Glutamatergic neuron (in vitro differentiated cells): ENCODE data around the gene PGP. TPM values are rescaled to one million over a fixed set of nuclear protein-coding genes. Genes with fewer than 3 reads are reported as not detected.

Experiments
- DNase-seq: peaks from one replicate; pipeline ENCODE4 v3.0.0; 2022
- H3K27ac Mint-ChIP-seq: one replicate; pipeline ENCODE4 v1.8.0; 2020; ENCODE audit warnings: mild to moderate bottlenecking, mixed read lengths, inconsistent platforms; ENCODE audit not compliant: unreplicated experiment
- H3K27me3 Mint-ChIP-seq: one replicate; pipeline ENCODE4 v1.8.0; 2020; ENCODE audit warnings: mild to moderate bottlenecking, moderate library complexity, mixed read lengths, inconsistent platforms; ENCODE audit not compliant: unreplicated experiment
- H3K36me3 Mint-ChIP-seq: one replicate; pipeline ENCODE4 v1.8.0; 2020; ENCODE audit warnings: mild to moderate bottlenecking, mixed read lengths, inconsistent platforms; ENCODE audit not compliant: unreplicated experiment
- H3K4me1 Mint-ChIP-seq: one replicate; pipeline ENCODE4 v1.8.0; 2020; ENCODE audit warnings: mild to moderate bottlenecking, low read depth, mixed read lengths, inconsistent platforms; ENCODE audit not compliant: unreplicated experiment
- H3K4me3 Mint-ChIP-seq: one replicate; pipeline ENCODE4 v1.8.0; 2020; ENCODE audit warnings: mild to moderate bottlenecking, mixed read lengths, inconsistent platforms; ENCODE audit not compliant: unreplicated experiment
- H3K9me3 Mint-ChIP-seq: one replicate; pipeline ENCODE4 v1.8.0; 2020; ENCODE audit warnings: mild to moderate bottlenecking, moderate library complexity, mixed read lengths, inconsistent platforms; ENCODE audit not compliant: unreplicated experiment
- CTCF ChIP-seq: fragments of 200-600 bp; sonication (generic); IDR thresholded peaks from one replicate; pipeline ENCODE4 v1.5.0; 2021; ENCODE audit not compliant: partially characterized antibody, unreplicated experiment
- total RNA-seq: library from RNA; stranded (reverse); fragmentation: NEBNext Ultra II Directional; extraction: Animal tissue kit (Norgen Biotek cat#: 25700); gene quantifications from one replicate; pipeline ENCODE4 v1.2.1, GENCODE V29; 2021; ENCODE audit not compliant: unreplicated experiment

Gene PGP
- total RNA-seq, 1 donor from 2014 or later: 33.9 TPM

DNA sequence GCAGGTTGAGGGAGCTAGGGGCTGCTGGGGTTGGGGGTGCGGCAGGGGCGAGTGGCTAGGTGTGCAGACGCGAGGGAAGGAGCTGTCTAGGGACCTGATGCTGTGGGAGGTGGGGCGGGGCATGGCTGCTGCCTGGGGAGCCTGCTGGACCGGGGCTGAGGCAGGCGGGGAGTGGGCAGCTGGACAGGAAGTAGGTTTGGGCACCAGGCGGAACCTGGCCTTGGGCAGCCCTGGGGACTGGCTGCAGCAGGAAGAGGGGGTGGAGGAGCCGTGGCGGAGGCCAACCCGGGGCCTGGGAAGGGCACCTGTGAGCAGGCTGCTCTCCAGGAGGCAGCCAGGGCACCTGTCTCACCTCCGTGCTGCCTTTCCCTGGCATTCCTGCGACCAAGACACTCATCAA is 15.7 kb upstream of the PGP start:
- Mint-ChIP-seq H3K9me3 (peaks cover 6% of the 10 kb centered on the region), H3K27ac (peak overlapping the region; percentile 77), H3K4me1 (peaks cover 3% of the 10 kb centered on the region), H3K36me3 (no peaks in the 10 kb centered on the region), H3K27me3 (peaks cover 6% of the 10 kb centered on the region), H3K4me3 (no peak overlapping the region)
- DNase-seq: no peak
- TF ChIP-seq CTCF: no peak

DNA sequence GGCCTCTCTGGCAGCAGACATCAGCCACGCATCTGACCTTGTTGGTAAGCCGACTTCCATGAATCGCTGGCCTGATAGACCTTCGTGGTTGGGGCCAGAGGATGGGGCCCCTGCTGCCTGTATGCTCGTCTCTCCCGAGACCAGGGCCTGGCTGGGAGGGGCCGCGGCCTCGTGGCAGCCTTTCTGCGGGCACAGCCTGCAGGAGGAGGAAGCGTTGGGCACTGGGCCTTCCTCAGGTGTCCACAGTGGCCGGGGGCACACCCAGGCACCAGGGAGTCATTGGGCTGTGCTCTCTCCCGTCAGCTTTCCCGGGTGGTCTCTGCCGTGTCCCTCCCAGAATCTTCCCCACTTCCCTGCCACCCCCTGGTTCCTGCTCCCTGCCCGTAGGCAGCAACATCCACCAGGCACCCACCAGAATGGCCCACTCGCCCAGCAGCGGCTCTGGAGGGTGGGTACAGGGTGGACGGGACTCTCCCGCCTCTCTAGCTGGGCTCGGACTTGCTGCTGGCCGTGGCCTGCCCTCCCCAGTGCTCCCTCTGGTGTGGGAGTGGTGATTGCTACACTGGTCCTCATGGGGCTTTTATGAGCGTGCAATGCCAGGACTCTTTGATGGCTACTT is 15.1 kb upstream of the PGP start:
- Mint-ChIP-seq H3K27ac (peak overlapping the region; percentile 77), H3K9me3 (peaks cover 6% of the 10 kb centered on the region), H3K4me3 (no peak overlapping the region), H3K4me1 (peaks cover 3% of the 10 kb centered on the region), H3K27me3 (peaks cover 5% of the 10 kb centered on the region), H3K36me3 (no peaks in the 10 kb centered on the region)
- TF ChIP-seq CTCF: no peak
- DNase-seq: no peak

DNA sequence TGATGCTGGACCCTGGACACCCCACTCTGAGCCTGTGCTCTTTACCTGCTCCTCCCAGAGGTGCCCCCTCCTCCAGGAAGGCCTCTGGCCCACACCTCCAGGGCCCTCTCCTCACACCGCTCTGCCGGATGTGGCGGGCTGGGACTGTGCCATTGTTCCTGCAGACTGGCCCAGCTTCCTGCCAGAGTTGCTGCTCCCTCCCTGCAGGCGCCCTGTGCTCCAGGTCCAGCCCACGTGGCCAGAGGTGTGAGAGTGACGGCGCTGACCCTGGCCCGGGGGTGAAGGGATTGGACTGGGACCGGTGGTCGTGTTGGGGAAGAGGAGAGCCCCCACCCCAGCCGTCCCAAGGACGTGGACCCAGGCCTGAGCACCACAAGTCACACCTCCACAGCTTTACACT is 14.5 kb upstream of the PGP start:
- no peak for DNase-seq
- Mint-ChIP-seq H3K27me3 (peaks cover 8% of the 10 kb centered on the region), H3K27ac (no peak overlapping the region), H3K4me3 (no peak overlapping the region), H3K4me1 (peaks cover 3% of the 10 kb centered on the region), H3K36me3 (no peaks in the 10 kb centered on the region), H3K9me3 (peaks cover 9% of the 10 kb centered on the region)
- no peak for TF ChIP-seq CTCF

GRCh38 chr16:2228161-2228824 is 13.7 kb upstream of the PGP start:
- Mint-ChIP-seq H3K4me1 (peaks cover 3% of the 10 kb centered on the region), H3K9me3 (peaks cover 7% of the 10 kb centered on the region), H3K36me3 (no peaks in the 10 kb centered on the region), H3K4me3 (peak overlapping the region; percentile 57), H3K27ac (peak overlapping the region; percentile 81), H3K27me3 (peaks cover 9% of the 10 kb centered on the region)
- peak; percentile 72 for DNase-seq
- TF ChIP-seq CTCF: no peak

DNA sequence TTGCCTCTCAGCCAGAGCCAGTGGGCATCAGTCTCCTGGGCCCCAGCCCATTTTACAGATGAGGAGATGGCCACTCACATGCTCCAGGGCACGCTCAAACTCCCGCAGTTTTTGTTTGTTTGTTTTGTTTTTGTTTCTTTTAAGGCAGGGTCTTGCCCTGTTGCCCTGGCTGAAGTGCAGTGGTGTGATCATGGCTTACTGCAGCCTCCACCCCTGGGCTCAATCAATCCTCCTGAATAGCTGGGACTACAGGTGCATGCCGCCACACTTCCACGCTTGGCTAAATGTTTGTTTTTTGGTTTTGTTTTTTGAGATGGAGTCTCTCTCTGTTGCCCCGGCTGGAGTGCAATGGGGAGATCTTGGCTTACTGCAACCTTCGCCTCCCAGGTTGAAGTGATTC is 12.3 kb upstream of the PGP start:
- H3K9me3 Mint-ChIP-seq: peaks cover 7% of the 10 kb centered on the region

More for the DNA sequence above, 12.3 kb upstream of the PGP start:
- no peak for TF ChIP-seq CTCF
- Mint-ChIP-seq H3K4me3 (no peak overlapping the region), H3K27me3 (peaks cover 9% of the 10 kb centered on the region), H3K27ac (no peak overlapping the region), H3K4me1 (peaks cover 3% of the 10 kb centered on the region), H3K36me3 (no peaks in the 10 kb centered on the region)
- no peak for DNase-seq
